ENCODE measurements around the gene NLRP6.
"Not testable (repeated sequence)": the region's sequence is repeated elsewhere in the genome, so short reads cannot be mapped to it uniquely, and the experiment has no call there.

NLRP6 gene

GRCh38 chr11:311013-311748 is 33.0 kb downstream of the NLRP6 start:
- DNase-seq, result not testable (repeated sequence)

GRCh38 chr11:312092-312816 is 34.0 kb downstream of the NLRP6 start:
- no peak for DNase-seq

DNA sequence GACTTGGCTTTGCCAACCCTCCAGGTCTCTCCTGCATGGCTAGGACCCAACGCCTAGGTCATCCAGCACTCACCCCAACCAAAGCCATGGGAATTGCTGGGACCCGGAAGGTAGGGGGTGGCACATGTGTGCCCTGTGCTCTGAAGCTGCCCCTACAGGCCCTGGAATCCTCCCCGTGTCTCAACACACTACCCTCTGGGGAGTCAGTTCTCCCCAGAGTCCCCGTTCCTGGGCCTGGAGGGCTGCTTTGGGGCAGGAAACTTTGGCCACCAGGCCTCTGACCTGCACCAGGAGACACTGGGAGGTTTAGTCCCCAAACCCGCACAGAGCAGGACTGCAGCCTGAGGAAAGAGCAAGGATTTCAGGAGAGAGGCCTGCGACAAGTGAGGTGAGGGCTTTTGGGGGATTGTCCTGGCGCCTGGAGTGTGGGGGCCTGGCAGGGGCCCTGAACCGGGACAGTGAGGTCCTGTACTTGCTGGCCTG is 35.1 kb downstream of the NLRP6 start:
- no peak for DNase-seq

DNA sequence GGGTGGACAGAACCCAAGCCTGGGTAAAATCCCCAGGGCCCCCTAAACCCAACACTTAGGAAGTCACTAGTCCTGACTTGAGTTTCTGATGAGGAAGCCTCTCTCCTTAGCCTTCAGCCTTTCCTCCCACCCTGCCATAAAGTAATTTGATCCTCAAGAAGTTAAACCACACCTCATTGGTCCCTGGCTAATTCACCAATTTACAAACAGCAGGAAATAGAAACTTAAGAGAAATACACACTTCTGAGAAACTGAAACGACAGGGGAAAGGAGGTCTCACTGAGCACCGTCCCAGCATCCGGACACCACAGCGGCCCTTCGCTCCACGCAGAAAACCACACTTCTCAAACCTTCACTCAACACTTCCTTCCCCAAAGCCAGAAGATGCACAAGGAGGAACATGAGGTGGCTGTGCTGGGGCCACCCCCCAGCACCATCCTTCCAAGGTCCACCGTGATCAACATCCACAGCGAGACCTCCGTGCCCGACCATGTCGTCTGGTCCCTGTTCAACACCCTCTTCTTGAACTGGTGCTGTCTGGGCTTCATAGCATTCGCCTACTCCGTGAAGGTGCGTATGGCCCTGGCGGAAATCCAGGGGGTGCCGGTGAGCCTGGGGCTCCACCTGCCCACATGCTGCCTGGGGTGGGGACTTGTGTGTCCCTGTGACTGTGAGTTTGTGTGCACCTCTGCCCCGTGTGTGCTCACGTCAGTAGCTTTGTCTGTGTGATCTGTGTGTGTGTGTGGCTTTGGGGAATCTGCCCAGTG is 35.8 kb downstream of the NLRP6 start, which contains the start of gene IFITM1:
Gene IFITM1, plus strand, starts transcription at position 254 of the 767 bp plus-strand sequence. Its CDS starts 131 bp downstream, at position 385.
- DNase-seq, result no peak

DNA sequence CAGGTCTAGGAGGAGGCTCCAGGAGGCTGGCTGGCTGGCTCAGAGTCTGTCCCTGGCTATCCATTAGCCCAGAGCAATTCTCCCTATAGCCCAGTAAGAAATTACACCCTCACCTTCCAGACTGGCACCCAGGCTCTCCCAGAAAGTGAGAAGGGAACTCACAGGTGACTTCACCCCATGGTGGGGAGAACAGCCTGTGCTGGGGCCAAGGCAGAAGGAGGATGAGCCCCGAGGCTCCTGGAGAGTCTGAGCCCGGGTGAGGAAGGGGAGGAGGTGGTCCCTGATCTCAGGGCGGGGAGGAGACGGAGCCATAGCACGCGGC is 36.3 kb downstream of the NLRP6 start:
- DNase-seq, result not testable (repeated sequence)

DNA sequence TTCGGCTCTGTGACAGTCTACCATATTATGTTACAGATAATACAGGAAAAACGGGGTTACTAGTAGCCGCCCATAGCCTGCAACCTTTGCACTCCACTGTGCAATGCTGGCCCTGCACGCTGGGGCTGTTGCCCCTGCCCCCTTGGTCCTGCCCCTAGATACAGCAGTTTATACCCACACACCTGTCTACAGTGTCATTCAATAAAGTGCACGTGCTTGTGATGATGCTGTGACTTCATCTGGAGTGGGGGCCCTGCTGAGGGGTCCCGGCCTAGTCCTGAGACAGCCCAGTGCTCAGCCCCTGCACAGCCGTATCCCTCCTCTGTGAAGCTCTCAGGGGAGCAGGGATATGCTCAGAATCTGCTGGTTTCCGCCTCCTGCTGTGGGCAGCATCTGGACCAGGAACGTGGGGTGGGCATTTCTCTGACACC is 36.9 kb downstream of the NLRP6 start:
- no peak for DNase-seq

- no peak for DNase-seq
Observed at GRCh38 chr11:315516-315994, 37.3 kb downstream of the NLRP6 start.

DNA sequence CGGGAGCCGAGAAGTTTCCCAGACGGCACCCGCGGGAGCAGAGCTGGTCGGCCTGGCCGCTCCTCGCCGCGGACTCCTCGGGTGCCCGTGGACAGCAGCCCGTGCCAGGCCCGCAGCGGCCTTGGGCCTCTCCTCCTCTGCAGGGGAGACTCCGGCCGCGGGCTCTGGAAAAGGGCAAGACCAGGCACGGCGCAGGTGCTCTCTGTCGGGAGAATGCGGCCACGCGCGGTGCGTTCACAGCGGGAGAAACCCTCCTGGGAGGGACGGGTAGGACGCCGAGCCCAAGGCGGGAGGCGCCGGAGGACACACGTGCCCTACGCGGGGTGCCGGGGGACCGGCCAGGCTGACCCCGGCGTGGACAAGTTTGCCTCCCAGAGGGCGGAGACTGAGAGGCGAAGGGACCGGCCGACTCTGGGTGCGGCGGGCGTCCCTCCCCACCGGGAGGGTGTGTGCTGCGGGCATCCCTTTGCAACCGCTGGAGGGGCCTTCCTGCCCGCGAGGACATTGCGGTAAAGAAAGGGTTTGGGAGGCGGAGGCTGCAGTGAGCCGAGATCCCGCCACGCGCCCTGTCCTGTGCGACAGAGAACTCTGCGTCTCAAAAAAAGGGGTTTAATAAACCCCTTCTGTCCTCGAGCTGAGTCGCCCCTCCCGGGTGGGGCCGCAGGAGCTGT is 38.0 kb downstream of the NLRP6 start:
- DNase-seq, result no peak

DNA sequence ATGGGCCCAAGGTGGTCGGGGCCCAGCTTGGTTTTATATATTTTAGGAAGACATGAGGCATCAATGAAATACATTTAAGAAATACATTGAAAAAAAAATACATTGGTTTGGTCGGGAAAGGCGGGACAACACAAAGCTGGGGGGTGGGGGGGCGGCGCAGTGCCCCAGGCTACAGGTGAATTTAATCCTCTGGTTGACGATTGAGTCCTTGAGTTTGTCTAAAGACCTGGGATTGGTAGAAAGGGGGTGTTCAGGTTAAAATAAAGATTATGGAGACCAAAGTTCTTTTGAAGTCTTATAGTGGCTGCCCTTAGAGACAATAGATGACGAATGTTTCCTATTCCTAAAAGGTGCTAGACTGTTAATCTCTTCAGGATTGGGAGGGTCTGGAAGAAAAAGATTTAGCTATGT is 38.7 kb downstream of the NLRP6 start:
- DNase-seq, result no peak

- DNase-seq, result not testable (repeated sequence)
Observed at GRCh38 chr11:317668-318404, 39.6 kb downstream of the NLRP6 start.

- DNase-seq, result not testable (repeated sequence)
Observed at GRCh38 chr11:318405-319120, 40.4 kb downstream of the NLRP6 start.

- not testable (repeated sequence) for DNase-seq
Observed at GRCh38 chr11:319121-319887, 41.1 kb downstream of the NLRP6 start.

GRCh38 chr11:319888-320273 is 41.7 kb downstream of the NLRP6 start:
- DNase-seq, result not testable (repeated sequence)

DNA sequence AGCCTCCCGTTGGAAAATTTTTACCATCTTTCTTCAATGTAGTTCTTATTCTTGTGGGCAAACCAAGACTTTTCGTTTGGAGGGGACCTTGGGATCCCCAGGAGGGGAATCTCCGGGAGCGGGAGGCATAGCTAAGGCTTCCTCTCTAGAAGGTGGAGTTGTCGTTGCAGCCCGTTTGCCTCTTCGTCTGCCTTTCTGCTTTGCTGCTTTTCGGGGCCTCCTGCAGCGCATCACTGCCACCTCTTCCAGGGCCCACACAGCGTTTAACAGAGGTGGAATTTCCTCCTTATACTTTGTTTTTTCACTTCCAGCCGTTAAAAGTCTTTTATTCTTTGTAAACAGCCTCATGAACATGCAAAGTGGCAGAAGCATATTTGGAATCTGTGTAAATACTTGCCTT is 45.9 kb downstream of the NLRP6 start:
- no peak for DNase-seq

GRCh38 chr11:324593-325517 is 46.6 kb downstream of the NLRP6 start:
- DNase-seq, result not testable (repeated sequence)

GRCh38 chr11:325796-326591 is 47.8 kb downstream of the NLRP6 start:
- no peak for DNase-seq

DNA sequence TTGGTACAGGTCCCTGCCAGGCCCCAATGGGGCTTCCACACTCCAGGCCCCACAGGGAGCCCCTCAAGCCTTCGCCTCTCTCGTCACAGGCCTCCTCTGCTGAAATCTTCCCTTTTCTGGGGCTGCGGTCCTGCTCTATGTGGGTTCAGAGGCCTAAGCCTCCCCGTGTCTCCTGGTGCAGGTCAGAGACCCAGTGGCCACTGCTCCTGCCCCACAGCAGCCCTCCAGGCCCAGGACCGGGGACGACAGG is 48.3 kb downstream of the NLRP6 start:
- DNase-seq, result no peak

DNA sequence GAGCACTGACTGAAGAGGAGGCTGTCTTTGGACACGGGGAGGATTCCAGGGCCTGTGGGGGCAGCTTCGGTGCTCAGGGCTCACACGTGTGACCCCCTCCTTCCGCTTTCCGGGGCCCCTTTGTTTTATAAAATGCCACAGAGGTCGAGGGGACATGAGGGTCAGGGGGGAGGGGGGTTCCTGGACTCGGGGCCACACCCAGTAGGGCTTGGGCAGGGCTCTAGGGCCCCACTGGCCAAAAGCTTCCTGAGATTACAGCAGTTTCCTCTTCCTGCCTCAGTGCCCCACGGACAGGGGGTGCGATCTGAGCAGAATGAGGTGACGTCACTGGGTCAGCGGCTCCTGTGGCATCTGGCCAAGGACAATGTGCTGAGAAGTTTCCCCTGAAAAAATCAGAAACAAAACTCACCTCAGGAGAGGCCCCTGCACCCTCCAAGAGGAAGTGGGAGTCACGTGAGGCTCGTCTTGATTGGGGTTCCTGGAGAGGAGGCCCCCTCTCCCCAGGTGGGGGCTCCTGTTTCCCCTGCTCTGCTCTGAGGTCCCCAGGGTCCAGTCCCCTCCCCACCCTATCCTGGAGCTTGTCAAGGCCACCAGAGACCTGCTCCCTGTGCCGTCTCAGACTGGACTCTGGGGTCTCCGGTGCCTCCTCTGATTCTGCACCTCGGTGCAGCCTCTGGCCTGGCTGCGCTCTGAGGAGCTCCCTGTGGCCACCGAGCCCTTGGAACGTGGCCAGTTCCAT is 48.8 kb downstream of the NLRP6 start:
- DNase-seq, result no peak

Measured in NCI-H1694 treated with DMSO at 0.1 percent for 48 hours (cell line).